Activated CD4-positive, CD25-positive, alpha-beta regulatory T cell treated with anti-CD3 and anti-CD28 coated beads, Interleukin-2, amount 50 U/mL, for 72 hours (primary cell): ENCODE measurements around the gene TTYH2.
"Not testable (repeated sequence)": the region's sequence is repeated elsewhere in the genome, so short reads cannot be mapped to it uniquely, and the experiment has no call there.

Experiments used
- DNase-seq: peaks from one replicate; pipeline ENCODE4 v3.0.0; 2021

The TTYH2 gene

DNA sequence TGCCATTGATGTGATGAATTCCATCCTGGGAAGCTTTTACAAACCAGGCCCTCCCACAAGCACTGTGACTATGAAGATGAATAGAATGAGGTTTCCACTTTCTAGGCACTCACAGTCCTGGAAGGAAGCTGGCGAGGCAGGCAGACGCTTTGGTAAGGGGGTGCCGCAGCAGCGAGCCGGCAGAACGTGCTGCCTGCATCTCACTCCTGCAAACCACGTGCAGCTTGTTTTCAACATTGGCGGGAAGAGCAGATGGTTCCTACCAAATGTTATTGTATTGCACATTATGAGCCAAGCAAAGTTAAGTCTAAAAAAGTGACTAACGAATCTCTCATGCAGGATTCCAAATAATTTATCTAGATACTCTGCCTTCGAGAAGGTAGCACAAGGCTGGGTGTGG, 57.0 kb downstream of the TTYH2 start:
- DNase-seq: no peak

DNA sequence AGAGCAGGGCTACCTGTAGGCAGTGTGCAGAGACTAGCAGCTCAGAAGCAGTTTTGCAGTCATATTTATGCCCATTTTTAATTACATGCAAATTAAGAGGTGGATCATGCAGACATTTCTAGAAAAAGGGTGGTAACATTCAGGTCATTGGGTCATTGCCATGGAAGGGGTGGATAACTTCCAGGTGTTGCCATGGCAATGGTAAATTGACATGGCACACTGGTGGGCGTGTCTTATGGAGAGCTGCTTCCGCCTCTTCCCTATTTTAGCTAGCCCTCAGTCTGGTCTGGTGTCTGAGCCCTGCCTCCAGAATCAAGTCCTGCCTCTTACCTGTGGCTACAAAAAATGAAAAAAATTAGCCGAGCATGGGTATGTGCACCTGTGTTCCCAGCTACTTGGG, 57.9 kb downstream of the TTYH2 start:
- no peak for DNase-seq

GRCh38 chr17:74271901-74272561, 58.7 kb downstream of the TTYH2 start:
- DNase-seq: no peak

GRCh38 chr17:74272731-74273201, 59.4 kb downstream of the TTYH2 start:
- DNase-seq: no peak

DNA sequence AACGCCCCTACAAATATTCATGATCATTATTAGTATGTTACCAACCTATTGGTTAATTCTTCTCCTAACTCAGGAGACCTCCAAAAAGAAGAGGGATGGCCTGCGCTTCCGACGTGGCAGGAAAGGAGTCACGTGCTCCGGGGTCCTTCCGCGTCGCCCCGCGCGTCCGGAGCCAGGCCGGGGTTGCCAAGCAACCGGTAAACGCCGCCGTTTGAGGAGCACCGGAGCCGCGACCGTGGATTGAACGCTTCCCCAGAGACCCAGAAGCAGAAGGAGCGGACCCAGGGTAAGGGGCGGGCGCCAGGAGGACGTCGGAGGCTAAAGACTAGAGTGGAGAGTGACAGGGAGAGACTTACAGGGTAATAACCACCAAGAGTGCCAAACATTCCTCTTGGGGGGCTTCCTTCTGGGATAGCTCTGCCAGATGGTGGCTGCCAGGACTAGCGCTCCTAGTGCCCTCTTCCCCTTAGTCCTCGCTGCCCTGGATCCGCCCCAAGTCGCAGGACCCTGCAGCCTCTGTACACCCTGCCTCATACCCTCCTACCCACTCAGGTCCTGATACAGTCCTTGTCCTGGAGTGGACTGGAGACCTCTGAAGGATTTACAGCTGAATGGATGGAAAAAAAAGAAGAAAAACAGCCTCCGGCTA, 60.8 kb downstream of the TTYH2 start, which contains the start of gene DNAI2:
Gene DNAI2 (plus strand): TSS at position 175 of the 649 bp plus-strand sequence. CDS start 7,584 bp downstream, outside the sequence.
- DNase-seq: no peak

- no peak for DNase-seq
Observed at GRCh38 chr17:74274709-74275340, 61.5 kb downstream of the TTYH2 start.

DNA sequence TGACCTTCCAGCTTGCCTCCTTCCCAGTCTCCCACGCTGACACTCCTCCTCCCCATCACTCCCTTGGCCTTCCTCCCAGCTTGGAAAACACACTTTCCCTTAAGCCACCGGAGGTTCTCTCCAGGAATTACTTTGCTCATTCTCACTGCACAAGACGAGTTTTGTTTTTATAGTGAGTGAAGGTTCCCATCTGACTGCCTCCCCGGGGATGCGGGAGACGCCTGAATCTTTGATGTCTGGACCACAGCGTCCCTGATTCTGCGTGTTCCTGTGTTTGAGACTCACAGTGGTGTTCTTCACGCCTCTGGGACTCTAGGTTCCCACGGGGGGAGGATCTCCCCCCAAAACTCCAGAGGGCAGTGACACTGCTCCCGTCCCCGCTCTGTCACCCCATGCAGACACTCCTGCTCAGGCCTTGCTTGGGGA, 62.7 kb downstream of the TTYH2 start:
- DNase-seq: no peak

GRCh38 chr17:74276541-74277009, 63.2 kb downstream of the TTYH2 start:
- DNase-seq: no peak

DNA sequence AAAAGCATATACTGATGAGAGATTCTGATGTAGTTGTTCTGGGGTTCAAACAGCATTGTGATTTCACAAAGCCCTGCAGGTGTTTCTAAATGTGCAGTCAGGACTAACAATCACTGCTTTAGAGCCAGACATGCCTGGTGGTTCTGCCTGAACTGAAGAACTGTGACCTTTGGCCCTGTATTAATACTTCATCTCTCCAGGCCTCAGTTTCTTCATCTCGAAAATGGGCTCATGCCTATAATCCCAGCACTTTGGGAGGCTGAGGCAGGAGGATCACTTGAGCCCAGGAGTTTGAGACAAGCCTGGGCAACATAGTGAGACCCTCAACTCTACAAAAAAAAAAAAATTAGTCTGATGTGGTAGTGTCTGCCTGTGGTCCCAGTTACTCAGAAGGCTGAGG, 64.6 kb downstream of the TTYH2 start:
- DNase-seq: no peak

DNA sequence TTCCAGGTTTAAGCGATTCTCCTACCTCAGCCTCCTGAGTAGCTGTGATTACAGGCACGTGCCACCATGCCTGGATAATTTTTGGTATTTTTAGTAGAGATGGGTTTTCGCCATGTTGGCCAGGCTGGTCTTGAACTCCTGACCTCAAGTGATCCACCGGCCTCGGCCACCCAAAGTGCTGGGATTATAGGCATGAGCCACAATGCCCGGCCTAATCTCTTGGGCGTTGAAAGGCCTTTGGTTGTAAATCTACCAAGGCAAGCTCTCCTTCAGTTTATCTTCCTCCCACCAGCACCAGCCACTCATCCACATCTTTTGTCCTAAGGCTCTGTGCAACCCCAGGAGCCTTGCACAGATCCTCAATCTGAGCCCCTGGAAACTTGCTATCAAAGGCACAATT, 66.2 kb downstream of the TTYH2 start:
- DNase-seq: not testable (repeated sequence)

DNA sequence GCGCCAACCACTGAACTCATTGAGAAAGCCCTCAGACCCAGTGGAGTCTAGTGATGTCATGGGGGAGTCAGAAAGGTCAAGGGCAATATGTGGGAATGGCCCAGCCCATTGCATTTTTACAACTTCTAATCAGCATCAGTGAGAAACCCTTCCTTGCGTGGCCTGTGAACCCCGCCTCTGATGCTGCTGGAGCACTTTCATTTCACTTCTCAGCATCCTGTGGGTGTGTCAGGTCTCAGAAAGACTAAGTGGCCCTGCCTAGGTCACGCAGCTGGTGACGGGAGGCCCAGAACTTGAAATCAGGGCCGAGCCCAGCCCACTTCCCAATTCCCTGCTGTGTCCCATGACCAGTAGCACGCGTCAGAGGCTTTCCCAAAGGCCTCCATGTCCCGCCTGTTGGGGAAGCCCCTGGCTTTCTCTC, 66.7 kb downstream of the TTYH2 start:
- DNase-seq: peak; percentile 51

- DNase-seq: no peak
Observed at GRCh38 chr17:74281799-74282198, 68.4 kb downstream of the TTYH2 start.

DNA sequence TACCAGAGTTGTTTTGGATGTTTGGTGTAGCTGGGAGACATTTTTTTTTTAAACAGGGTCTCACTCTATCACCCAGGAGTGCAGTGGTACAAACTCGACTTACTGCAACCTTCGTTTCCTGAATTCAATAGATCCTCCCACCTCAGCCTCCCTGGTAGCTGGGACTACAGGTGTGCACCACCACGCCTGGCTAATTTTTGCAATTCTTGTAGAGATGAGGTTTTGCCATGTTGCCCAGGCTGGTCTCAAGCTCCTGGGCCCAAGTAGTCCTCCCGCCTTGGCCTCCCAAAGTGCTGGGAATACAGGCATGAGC, 68.9 kb downstream of the TTYH2 start:
- DNase-seq: not testable (repeated sequence)

DNA sequence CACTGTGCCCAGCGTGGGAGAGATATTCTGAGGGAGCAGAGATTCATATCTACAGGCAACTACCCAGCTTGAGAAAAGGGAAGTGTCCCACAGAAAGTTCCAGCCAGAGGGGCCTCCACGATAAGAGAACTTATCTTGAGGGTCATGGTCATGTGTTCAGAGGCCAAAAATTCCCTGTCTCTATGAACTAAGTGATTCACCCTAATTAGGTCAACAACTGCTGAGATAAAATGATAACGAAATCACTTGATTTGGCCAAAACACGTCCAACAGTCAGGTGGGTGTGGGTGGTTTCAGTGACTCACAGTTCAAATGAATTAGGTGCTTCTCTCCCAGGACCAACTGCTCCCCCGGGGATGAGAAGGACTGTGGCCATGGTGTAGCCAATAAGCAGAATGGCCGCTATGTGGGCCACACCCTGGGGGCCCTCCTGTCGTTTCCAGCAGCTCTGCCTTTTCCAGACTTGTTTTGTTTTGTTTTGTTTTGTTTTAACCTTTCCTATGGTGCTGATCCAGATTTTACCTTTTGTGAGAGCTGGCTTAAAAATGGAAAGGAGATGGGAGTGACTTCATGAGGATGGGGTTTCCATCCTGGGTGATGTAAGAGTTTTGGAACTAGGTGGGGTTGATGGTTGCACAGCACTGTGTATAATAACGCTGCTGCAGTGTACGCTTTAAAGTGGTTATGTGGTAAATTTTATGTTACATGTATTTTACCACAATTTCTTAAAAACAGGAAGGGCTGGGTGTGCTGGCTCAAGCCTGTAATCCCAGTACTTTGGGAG, 69.4 kb downstream of the TTYH2 start:
- peak; percentile 60 for DNase-seq

GRCh38 chr17:74283371-74283673, 70.0 kb downstream of the TTYH2 start:
- peak; percentile 44 for DNase-seq

- no peak for DNase-seq
Observed at GRCh38 chr17:74287031-74287602, 73.7 kb downstream of the TTYH2 start.

- no peak for DNase-seq
Observed at GRCh38 chr17:74288785-74289184, 75.4 kb downstream of the TTYH2 start.

DNA sequence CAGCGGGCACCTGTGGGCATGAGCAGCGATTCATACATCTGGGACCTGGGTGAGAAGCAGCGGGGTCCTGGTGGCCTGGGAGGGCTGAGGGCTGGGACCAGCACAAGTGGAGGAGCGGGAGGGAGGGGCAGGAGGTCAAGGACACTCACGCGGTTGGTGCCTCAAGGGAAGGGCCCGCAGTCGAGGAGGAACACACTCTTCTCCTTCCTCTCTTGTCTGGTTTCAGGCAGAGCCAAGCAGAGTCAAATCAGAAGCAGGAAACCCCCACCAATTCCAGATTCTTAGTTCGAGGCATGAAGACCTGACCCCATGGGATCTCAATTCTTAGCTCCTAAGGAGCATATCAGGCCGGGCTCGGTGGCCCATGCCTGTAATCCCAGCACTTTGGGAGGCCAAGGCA, 76.3 kb downstream of the TTYH2 start:
- no peak for DNase-seq

DNA sequence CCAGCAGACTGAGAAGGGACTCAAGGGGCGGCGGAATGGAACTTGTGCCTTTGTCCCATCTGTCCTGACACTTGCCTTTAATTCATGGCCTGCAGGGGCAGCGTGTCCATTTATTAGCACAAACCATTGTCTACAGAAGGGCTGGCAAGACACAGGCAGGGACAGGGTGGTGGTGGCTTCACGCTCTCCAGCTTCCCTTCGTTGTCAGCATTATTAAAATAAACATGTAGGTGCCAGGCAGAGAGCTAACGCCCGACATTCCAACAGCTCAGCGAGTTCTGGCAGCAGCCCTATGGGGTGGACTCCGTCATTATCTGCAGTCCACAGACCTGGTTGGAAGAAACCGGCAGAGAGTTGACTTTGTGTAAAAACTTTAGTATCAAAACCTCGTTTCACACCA, 77.0 kb downstream of the TTYH2 start:
- no peak for DNase-seq

DNA sequence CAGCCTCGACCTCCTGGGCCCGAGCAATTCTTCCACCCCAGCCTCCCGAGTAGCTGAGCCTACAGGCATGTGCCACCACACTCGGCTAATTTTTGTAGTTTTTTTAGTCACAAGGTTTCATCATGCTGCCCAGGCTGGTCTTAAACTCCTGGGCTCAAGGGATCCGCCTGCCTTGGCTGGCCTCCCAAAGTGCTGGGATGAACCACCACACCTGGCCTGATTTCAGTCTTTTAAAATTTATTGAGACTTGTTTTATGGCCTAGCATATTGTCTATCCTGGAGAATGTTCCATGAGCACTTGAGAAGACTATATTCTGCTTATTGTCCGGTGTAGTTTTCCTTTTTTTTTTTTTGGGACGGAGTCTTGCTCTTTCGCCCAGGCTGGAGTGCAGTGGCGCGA, 79.1 kb downstream of the TTYH2 start:
- DNase-seq: no peak

- no peak for DNase-seq
Observed at GRCh38 chr17:74295625-74296547, 82.5 kb downstream of the TTYH2 start.

GRCh38 chr17:74296548-74296936, 83.2 kb downstream of the TTYH2 start:
- no peak for DNase-seq
